ENCODE results near the gene SERPIND1.

Gene SERPIND1

GRCh38 chr22:20761536-20761935 lies 12.4 kb upstream of the SERPIND1 start:
- TF ChIP-seq CTCF (IDR thresholded peaks at IDR 0.05; ENCODE audit: low read depth, low read length, poor library complexity, severe bottlenecking) (no peak), EZH2phosphoT487 (IDR thresholded peaks at IDR 0.05; ENCODE audit: borderline replicate concordance, low read length) (no peak)
- H3K27me3 ChIP-seq (ENCODE audit: control insufficient read depth, low read length): no peaks in the 10 kb centered on the region
- peaks cover 33% of the 10 kb centered on the region for H3K36me3 ChIP-seq (ENCODE audit: control insufficient read depth, low read length)
- no peaks in the 10 kb centered on the region for H3K9me2 ChIP-seq (replicated peaks; ENCODE audit: control insufficient read depth, low read length)
- no peak overlapping the region for H3K4me3 ChIP-seq (ENCODE audit: low read length)
- no peaks in the 10 kb centered on the region for H4K20me1 ChIP-seq (ENCODE audit: control insufficient read depth, insufficient read depth, low read depth, low read length)
- no peaks in the 10 kb centered on the region for H3K9me3 ChIP-seq (ENCODE audit: control insufficient read depth, insufficient read depth, low read length)
- H3K27ac ChIP-seq (ENCODE audit: low read depth, low read length): no peak overlapping the region
- H3F3A ChIP-seq (ENCODE audit: control insufficient read depth, insufficient read depth): no peaks in the 10 kb centered on the region
- H3K4me2 ChIP-seq (ENCODE audit: low read length): no peak overlapping the region
- no peaks in the 10 kb centered on the region for H3K79me2 ChIP-seq (ENCODE audit: control insufficient read depth, low read length)
- no peaks in the 10 kb centered on the region for H3K4me1 ChIP-seq (ENCODE audit: control insufficient read depth, low read length)

GRCh38 chr22:20762233-20762796 lies 11.6 kb upstream of the SERPIND1 start:
- Histone ChIP-seq H3K9me3 (ENCODE audit: control insufficient read depth, insufficient read depth, low read length) (no peaks in the 10 kb centered on the region), H3K4me1 (ENCODE audit: control insufficient read depth, low read length) (no peaks in the 10 kb centered on the region), H3K36me3 (ENCODE audit: control insufficient read depth, low read length) (peaks cover 33% of the 10 kb centered on the region), H3K9me2 (replicated peaks; ENCODE audit: control insufficient read depth, low read length) (no peaks in the 10 kb centered on the region), H3K4me2 (ENCODE audit: low read length) (no peak overlapping the region), H3K27me3 (ENCODE audit: control insufficient read depth, low read length) (no peaks in the 10 kb centered on the region), H4K20me1 (ENCODE audit: control insufficient read depth, insufficient read depth, low read depth, low read length) (no peaks in the 10 kb centered on the region), H3F3A (ENCODE audit: control insufficient read depth, insufficient read depth) (no peaks in the 10 kb centered on the region), H3K79me2 (ENCODE audit: control insufficient read depth, low read length) (no peaks in the 10 kb centered on the region), H3K4me3 (ENCODE audit: low read length) (no peak overlapping the region), H3K27ac (ENCODE audit: low read depth, low read length) (no peak overlapping the region)
- TF ChIP-seq EZH2phosphoT487 (IDR thresholded peaks at IDR 0.05; ENCODE audit: borderline replicate concordance, low read length): no peak
- TF ChIP-seq CTCF (IDR thresholded peaks at IDR 0.05; ENCODE audit: low read depth, low read length, poor library complexity, severe bottlenecking): no peak

GRCh38 chr22:20763630-20764470 lies 10.1 kb upstream of the SERPIND1 start:
- Histone ChIP-seq H3K36me3 (ENCODE audit: control insufficient read depth, low read length) (peaks cover 33% of the 10 kb centered on the region), H3K9me2 (replicated peaks; ENCODE audit: control insufficient read depth, low read length) (no peaks in the 10 kb centered on the region), H3K4me2 (ENCODE audit: low read length) (no peak overlapping the region), H3K4me3 (ENCODE audit: low read length) (no peak overlapping the region), H3F3A (ENCODE audit: control insufficient read depth, insufficient read depth) (no peaks in the 10 kb centered on the region), H3K9me3 (ENCODE audit: control insufficient read depth, insufficient read depth, low read length) (no peaks in the 10 kb centered on the region), H4K20me1 (ENCODE audit: control insufficient read depth, insufficient read depth, low read depth, low read length) (no peaks in the 10 kb centered on the region), H3K79me2 (ENCODE audit: control insufficient read depth, low read length) (no peaks in the 10 kb centered on the region), H3K27me3 (ENCODE audit: control insufficient read depth, low read length) (no peaks in the 10 kb centered on the region), H3K4me1 (ENCODE audit: control insufficient read depth, low read length) (no peaks in the 10 kb centered on the region), H3K27ac (ENCODE audit: low read depth, low read length) (no peak overlapping the region)
- TF ChIP-seq EZH2phosphoT487 (IDR thresholded peaks at IDR 0.05; ENCODE audit: borderline replicate concordance, low read length): no peak
- no peak for TF ChIP-seq CTCF (IDR thresholded peaks at IDR 0.05; ENCODE audit: low read depth, low read length, poor library complexity, severe bottlenecking)

Measured in DOHH2 (cell line).